Mesodermal cell (in vitro differentiated cells): ENCODE data around the gene ANG.
"Not testable (repeated sequence)": the region's sequence is repeated elsewhere in the genome, so short reads cannot be mapped to it uniquely, and the experiment has no call there.

Source experiments
- H3K27ac ChIP-seq: 2 replicates; pipeline ENCODE4 v1.7.0; 2013; ENCODE audit warnings: mild to moderate bottlenecking, low read depth, low read length, moderate library complexity; ENCODE audit not compliant: severe bottlenecking
- H3K36me3 ChIP-seq: 2 replicates; pipeline ENCODE4 v1.7.1; 2013; ENCODE audit warnings: mild to moderate bottlenecking, low read length, moderate library complexity; ENCODE audit not compliant: control insufficient read depth, insufficient read depth
- H3K4me1 ChIP-seq: one replicate; pipeline ENCODE4 v1.7.1; 2013; ENCODE audit warnings: mild to moderate bottlenecking, low read length; ENCODE audit not compliant: insufficient read depth, control insufficient read depth, poor library complexity, severe bottlenecking
- H3K4me3 ChIP-seq: 2 replicates; pipeline ENCODE4 v1.7.0; 2013; ENCODE audit warnings: low read length, control low read depth, mild to moderate bottlenecking; ENCODE audit not compliant: insufficient read depth, poor library complexity, severe bottlenecking; ENCODE audit errors: extremely low read depth
- H3K9me3 ChIP-seq: 2 replicates; pipeline ENCODE4 v1.7.1; 2013; ENCODE audit warnings: mild to moderate bottlenecking, low read length, moderate library complexity; ENCODE audit not compliant: control insufficient read depth
- WGBS, 2 experiments: methylation state at CpG; one replicate each; pipeline ENCODE4 v1.1.5; 2013; ENCODE audit warnings: missing lambda C conversion rate in 2 of 2; ENCODE audit not compliant: insufficient coverage in 2 of 2; 5-methylcytosine and 5-hydroxymethylcytosine counted together

The ANG gene

DNA sequence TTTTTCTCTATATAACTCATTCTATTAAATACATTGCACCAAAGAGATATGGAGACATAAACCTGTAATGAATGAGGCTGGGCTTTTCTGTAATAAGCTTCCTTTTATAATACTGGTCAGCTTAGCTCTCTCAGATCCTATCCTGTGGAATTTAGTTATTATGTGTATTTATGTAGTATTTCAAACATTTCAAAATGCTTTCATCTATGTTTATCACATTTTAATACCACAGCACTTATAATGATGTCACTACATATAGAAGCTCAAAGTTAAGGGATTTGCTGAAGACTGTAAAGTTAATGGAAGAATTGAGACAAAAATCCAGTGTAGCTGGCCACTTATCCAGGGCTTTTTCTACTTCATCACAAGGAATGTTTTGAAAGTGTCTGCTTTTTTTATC is 11.4 kb downstream of the ANG start:
- H3K4me1 ChIP-seq, result no peaks in the 10 kb centered on the region
- H3K4me3 ChIP-seq, result no peak overlapping the region
- H3K36me3 ChIP-seq, result no peaks in the 10 kb centered on the region
- H3K9me3 ChIP-seq, result peaks cover under 1% of the 10 kb centered on the region
- H3K27ac ChIP-seq, result no peak overlapping the region

DNA sequence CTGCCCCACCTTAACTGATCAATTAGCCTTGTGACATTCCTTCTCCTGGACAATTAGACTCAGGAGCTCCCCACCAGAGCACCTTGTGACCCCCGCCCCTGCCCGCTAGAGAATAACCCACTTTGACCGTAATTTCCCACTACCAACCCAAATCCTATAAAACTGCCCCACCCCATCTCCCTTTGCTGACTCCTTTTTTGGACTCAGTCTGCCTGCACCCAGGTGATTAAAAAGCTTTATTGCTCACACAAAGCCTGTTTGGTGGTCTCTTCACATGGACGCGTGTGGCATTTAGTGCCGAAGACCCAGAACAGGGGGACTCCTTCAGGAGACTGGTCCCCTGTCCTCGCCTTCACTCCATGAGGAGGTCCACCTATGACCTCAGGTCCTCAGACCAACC is 12.4 kb downstream of the ANG start:
- peaks cover 10% of the 10 kb centered on the region for H3K9me3 ChIP-seq
- 94 to 97% methylated on average over 3 to 6 of the region's 7 CpGs for WGBS, 2 experiments

GRCh38 chr14:20706657-20707355 is 18.2 kb downstream of the ANG start:
- H3K9me3 ChIP-seq, result peaks cover 15% of the 10 kb centered on the region
- no peaks in the 10 kb centered on the region for H3K36me3 ChIP-seq
- peaks cover 2% of the 10 kb centered on the region for H3K4me1 ChIP-seq
- 100% methylated on average over 1 of the region's 4 CpGs; no CpG with 5 or more reads in 1 of the 2 experiments for WGBS, 2 experiments
- H3K27ac ChIP-seq, result no peak overlapping the region
- H3K4me3 ChIP-seq, result no peak overlapping the region

More for the DNA sequence above, 12.4 kb downstream of the ANG start:
- H3K36me3 ChIP-seq, H3K4me1 ChIP-seq, H3K4me3 ChIP-seq, H3K27ac ChIP-seq: not testable (repeated sequence)

DNA sequence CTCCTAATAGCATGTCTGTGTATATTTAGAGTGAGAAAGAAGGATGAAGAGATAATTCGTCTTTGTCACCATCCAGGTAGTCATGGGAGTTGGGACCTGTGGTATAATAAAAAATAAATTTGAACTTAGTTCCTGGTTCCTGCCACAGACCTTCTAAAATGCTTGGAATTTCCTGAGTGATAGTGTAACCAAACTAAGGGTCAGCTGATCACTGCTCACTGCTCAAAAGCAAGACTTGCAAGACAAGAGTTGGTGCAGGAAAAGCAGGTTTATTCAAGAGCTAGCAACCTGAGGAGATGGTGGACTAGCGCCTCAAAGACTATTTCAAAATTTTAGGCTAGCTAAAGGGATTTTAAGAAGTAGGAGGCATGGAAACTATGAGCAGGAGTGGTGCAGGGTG is 19.1 kb downstream of the ANG start:
- Histone ChIP-seq H3K4me3 (no peak overlapping the region), H3K36me3 (no peaks in the 10 kb centered on the region), H3K9me3 (peaks cover 15% of the 10 kb centered on the region), H3K27ac (no peak overlapping the region), H3K4me1 (peaks cover 2% of the 10 kb centered on the region)
- 89% methylated on average over 1 of the region's 2 CpGs; no CpG with 5 or more reads in 1 of the 2 experiments for WGBS, 2 experiments

DNA sequence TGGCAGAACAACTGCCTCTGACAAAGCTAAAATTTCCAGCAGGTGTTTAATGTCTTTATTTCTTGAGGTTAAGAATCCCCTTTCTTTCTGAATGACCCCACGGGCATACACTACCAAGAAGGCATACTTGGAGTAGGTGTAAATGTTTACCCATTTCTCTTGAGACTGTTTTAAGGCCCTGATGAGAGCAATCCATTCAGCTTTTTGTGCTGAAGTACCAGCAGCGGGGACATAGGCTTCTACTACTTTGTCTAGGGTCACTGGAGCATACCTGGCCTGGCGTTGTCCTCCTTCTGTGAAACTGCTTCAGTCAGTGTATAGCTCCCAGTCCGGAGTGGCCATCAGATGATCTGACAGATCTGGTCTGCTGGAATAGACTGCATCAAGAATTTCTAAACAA is 22.7 kb downstream of the ANG start:
- WGBS, 2 experiments, result 50 to 67% methylated on average over 2 to 3 of the region's 4 CpGs
- peaks cover 2% of the 10 kb centered on the region for H3K4me1 ChIP-seq
- H3K9me3 ChIP-seq, result peaks cover 4% of the 10 kb centered on the region

GRCh38 chr14:20711685-20712084 is 23.1 kb downstream of the ANG start:
- Histone ChIP-seq H3K4me3 (no peak overlapping the region), H3K36me3 (no peaks in the 10 kb centered on the region), H3K9me3 (peaks cover under 1% of the 10 kb centered on the region), H3K27ac (no peak overlapping the region), H3K4me1 (peaks cover 2% of the 10 kb centered on the region)
- 51 to 59% methylated on average over 3 of the region's 4 CpGs for WGBS, 2 experiments

More for the DNA sequence above, 22.7 kb downstream of the ANG start:
- Histone ChIP-seq H3K4me3 (no peak overlapping the region), H3K27ac (no peak overlapping the region), H3K36me3 (no peaks in the 10 kb centered on the region)

- H3K9me3 ChIP-seq, result no peaks in the 10 kb centered on the region
- WGBS, 2 experiments, result 71 to 75% methylated on average over 1 to 2 of the region's 2 CpGs
- H3K27ac ChIP-seq, result no peak overlapping the region
- H3K4me1 ChIP-seq, result no peaks in the 10 kb centered on the region
- H3K4me3 ChIP-seq, result no peak overlapping the region
- no peaks in the 10 kb centered on the region for H3K36me3 ChIP-seq
These were observed 24.3 kb downstream of the ANG start for GRCh38 chr14:20712904-20713303.

DNA sequence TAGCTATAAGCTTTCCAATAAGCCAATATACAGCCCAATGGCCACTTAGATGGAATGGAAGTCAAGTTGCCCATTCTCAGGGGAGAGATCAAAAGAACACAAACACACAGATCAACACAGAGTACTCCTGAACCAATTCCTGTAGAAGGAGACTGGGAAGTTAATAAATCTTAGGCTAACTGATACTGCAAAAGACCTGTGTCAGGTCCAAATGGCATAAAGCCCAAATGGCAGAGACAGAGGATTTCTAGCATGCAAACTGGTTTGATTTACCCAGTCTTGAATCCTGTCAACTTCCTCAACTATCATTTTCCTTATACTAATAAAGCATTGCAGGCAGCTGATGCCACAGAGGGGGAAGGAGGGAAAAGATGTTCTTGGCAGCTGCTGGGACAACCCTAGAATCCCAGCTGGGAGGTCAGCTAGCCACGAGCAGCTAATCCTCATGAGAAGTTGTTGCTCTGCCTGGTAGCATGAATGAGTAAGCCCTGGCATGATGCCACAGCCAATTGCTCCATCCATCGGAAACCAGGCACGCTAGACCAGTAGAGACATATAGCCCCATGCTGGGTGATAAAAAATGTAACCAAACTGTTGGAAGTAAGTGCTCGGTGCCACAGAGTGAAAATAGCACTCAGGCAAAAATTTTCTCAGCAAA is 26.2 kb downstream of the ANG start:
- Histone ChIP-seq H3K4me1 (no peaks in the 10 kb centered on the region), H3K27ac (no peak overlapping the region), H3K36me3 (no peaks in the 10 kb centered on the region), H3K4me3 (no peak overlapping the region), H3K9me3 (no peaks in the 10 kb centered on the region)
- 86 to 93% methylated on average over 4 of the region's 4 CpGs for WGBS, 2 experiments

DNA sequence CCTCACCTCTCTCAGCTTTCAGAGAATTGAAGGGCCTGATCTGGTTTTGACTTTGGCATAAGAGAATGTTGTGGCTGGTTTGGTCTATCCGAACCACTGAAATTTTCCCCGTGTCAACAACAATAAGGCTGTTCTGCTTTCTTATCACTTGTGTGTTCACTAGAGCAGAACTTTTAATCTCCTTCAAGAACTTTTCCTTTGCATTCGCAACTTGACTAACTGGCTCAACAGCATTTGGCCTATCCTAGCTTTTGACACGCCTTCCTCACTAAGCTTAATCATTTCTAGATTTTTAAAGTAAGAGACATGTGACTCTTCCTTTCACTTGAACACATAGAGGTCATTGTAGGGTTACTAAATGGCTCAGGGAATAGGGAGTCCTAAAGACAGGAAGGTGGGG is 31.2 kb downstream of the ANG start:
- H3K4me3 ChIP-seq, result no peak overlapping the region
- H3K27ac ChIP-seq, result no peak overlapping the region
- no peaks in the 10 kb centered on the region for H3K36me3 ChIP-seq
- H3K9me3 ChIP-seq, result no peaks in the 10 kb centered on the region
- 86 to 89% methylated on average over 2 to 3 of the region's 4 CpGs for WGBS, 2 experiments
- H3K4me1 ChIP-seq, result no peaks in the 10 kb centered on the region

DNA sequence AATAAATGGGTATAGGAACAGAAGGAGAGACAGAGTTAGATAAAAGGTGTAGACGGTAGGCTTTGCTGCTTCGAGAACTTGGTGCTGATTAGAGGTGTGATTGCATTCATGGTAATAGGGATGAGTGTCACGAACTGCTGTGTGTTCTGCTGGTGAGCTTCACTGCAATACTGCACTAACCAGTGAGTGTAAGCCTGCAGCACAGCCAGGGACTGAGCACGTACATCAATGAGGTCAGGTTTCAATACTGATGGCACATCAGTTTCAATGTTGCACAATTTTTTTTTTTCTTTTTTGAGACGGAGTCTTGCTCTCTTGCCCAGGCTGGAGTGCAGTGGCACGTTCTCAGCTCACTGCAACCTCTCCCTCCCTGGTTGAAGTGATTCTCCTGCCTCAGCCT is 32.2 kb downstream of the ANG start:
- Histone ChIP-seq H3K27ac (no peak overlapping the region), H3K9me3 (peaks cover 4% of the 10 kb centered on the region), H3K4me3 (no peak overlapping the region), H3K4me1 (no peaks in the 10 kb centered on the region), H3K36me3 (no peaks in the 10 kb centered on the region)
- 89 to 95% methylated on average over 5 to 6 of the region's 6 CpGs for WGBS, 2 experiments

DNA sequence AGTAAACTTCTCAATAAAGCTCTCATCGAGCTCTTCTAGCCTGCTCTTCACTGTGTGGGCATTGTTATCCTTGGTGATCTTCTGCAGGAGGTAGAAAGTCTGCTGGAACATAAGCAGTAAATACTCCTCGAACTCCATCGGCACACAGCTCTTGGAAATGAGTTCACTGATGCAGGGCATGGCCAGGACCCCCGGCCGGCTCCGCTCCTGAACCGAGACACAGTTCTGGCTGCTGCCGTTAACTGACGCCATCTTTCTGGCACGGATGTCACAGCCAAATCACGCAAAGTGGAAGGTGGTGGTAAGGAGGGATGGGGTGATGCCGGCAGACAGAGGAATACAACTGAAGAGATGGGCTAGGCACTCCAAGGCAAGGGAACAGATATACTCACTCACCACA is 33.5 kb downstream of the ANG start:
- 90 to 93% methylated on average over 8 to 11 of the region's 12 CpGs for WGBS, 2 experiments
- Histone ChIP-seq H3K4me1 (no peaks in the 10 kb centered on the region), H3K36me3 (no peaks in the 10 kb centered on the region), H3K9me3 (peaks cover 4% of the 10 kb centered on the region), H3K27ac (no peak overlapping the region), H3K4me3 (no peak overlapping the region)
